ENCODE measurements around the gene FOXC2.

- no peak for TF ChIP-seq SNAPC5 (CRISPR knock-in tag; IDR thresholded peaks at IDR 0.05)
- TF ChIP-seq ZNF644 (tag; IDR thresholded peaks at IDR 0.05; ENCODE audit: low read depth): no peak
- no peak for TF ChIP-seq BMI1 (IDR thresholded peaks at IDR 0.05; ENCODE audit: low read length)
- TF ChIP-seq RUNX1 (IDR thresholded peaks at IDR 0.05; ENCODE audit: low read depth): no peak
- no peak for TF ChIP-seq MXI1 (IDR thresholded peaks at IDR 0.05; ENCODE audit: low read depth, low read length)
- TF ChIP-seq CTCF (IDR thresholded peaks at IDR 0.05 in 2 of 3, conservative IDR thresholded peaks at IDR 0.05 in 1 of 3; ENCODE audit: insufficient read depth in 2 of 3, low read depth in 1 of 3, low read length in 3 of 3): no peak
- TF ChIP-seq IFI16 (CRISPR knock-in tag; IDR thresholded peaks at IDR 0.05): no peak
- no peak for TF ChIP-seq HBP1 (CRISPR knock-in tag; IDR thresholded peaks at IDR 0.05)
- TF ChIP-seq ZNF282 (CRISPR knock-in tag; IDR thresholded peaks at IDR 0.05): no peak
- no peak for TF ChIP-seq ATF2 (CRISPR knock-in tag; IDR thresholded peaks at IDR 0.05)
- no peak for TF ChIP-seq ZNF395 (CRISPR knock-in tag; IDR thresholded peaks at IDR 0.05)
- no peak for TF ChIP-seq ZNF445 (CRISPR knock-in tag; IDR thresholded peaks at IDR 0.05; ENCODE audit: low read depth)
- TF ChIP-seq SAFB2 (IDR thresholded peaks at IDR 0.05; ENCODE audit: borderline replicate concordance, low read depth, low read length, severe bottlenecking): no peak
- no peak for TF ChIP-seq POLR2A (conservative IDR thresholded peaks at IDR 0.05)
Measured at GRCh38 chr16:86547286-86547685, 19.3 kb upstream of the FOXC2 start.
